Smooth muscle cell (in vitro differentiated cells): ENCODE measurements around the gene MZB1. TPM values are rescaled to one million over a fixed set of nuclear protein-coding genes. Genes with fewer than 3 reads are reported as not detected.

Source experiments
- DNase-seq: peaks from one replicate; lab custom pipeline; 2025; ENCODE audit not compliant: unreplicated experiment; lab: John Stamatoyannopoulos, UW
- H2AFZ ChIP-seq: fragments of 200-600 bp; sonication (generic); 2 replicates; pipeline ENCODE4 v1.6.0; 2016; ENCODE audit warnings: antibody characterized with exemption, low read depth, mild to moderate bottlenecking
- H3F3A ChIP-seq: fragments of 200-600 bp; sonication (generic); 2 replicates; pipeline ENCODE4 v1.6.0; 2017; ENCODE audit warnings: antibody characterized with exemption, low read depth
- H3K27ac ChIP-seq: fragments of 200-600 bp; sonication (generic); 2 replicates; pipeline ENCODE4 v1.5.1; 2016; ENCODE audit warnings: low read depth, mild to moderate bottlenecking
- H3K27me3 ChIP-seq: fragments of 200-600 bp; sonication (generic); 2 replicates; pipeline ENCODE4 v1.6.1; 2016; ENCODE audit warnings: low read depth, mild to moderate bottlenecking
- H3K36me3 ChIP-seq: fragments of 200-600 bp; sonication (generic); 2 replicates; pipeline ENCODE4 v1.5.1; 2016; ENCODE audit warnings: low read depth
- H3K4me1 ChIP-seq: fragments of 200-600 bp; sonication (generic); 2 replicates; pipeline ENCODE4 v1.5.1; 2016; ENCODE audit warnings: low read depth
- H3K4me2 ChIP-seq: fragments of 200-600 bp; sonication (generic); 2 replicates; pipeline ENCODE4 v1.6.0; 2016; ENCODE audit warnings: mild to moderate bottlenecking
- H3K4me3 ChIP-seq: fragments of 200-600 bp; sonication (generic); 2 replicates; pipeline ENCODE4 v1.5.1; 2016; ENCODE audit warnings: mild to moderate bottlenecking
- H3K79me2 ChIP-seq: fragments of 200-600 bp; sonication (generic); 2 replicates; pipeline ENCODE4 v1.6.0; 2016; ENCODE audit warnings: low read depth, mild to moderate bottlenecking
- H3K9ac ChIP-seq: fragments of 200-600 bp; sonication (generic); 2 replicates; pipeline ENCODE4 v1.6.0; 2016; ENCODE audit warnings: low read depth
- H3K9me3 ChIP-seq: fragments of 200-600 bp; sonication (generic); replicated peaks from 2 replicates; pipeline ENCODE4 v1.5.1; 2016; ENCODE audit warnings: low read depth
- H4K20me1 ChIP-seq: fragments of 200-600 bp; sonication (generic); 2 replicates; pipeline ENCODE4 v1.6.0; 2016; ENCODE audit warnings: low read depth
- CTCF ChIP-seq: fragments of 200-600 bp; sonication (generic); IDR thresholded peaks from 2 replicates; pipeline ENCODE4 v1.5.1; 2017; ENCODE audit warnings: borderline replicate concordance, mild to moderate bottlenecking, antibody characterized with exemption; ENCODE audit not compliant: insufficient read depth, poor library complexity, severe bottlenecking
- WGBS: methylation state at CpG from one replicate; pipeline ENCODE4 v1.1.7; 2016; ENCODE audit warnings: low lambda C conversion rate; 5-methylcytosine and 5-hydroxymethylcytosine counted together
- polyA plus RNA-seq: library from polyadenylated mRNA; unstranded; fragments of >200 nt; fragmentation: Nextera tagmentation; extraction: Ambion mirVana; gene quantifications from 2 replicates; pipeline ENCODE4 v1.2.1, GENCODE V29; 2016
- total RNA-seq: library from RNA; depleted of rRNA; stranded (reverse); fragments of >200 nt; gene quantifications from 2 replicates; pipeline ENCODE4 v1.2.3, GENCODE V29; 2014

The MZB1 gene
- total and polyA plus RNA-seq, 2 experiments from 2014 or later = 0.19 TPM; not detected in 1

DNA sequence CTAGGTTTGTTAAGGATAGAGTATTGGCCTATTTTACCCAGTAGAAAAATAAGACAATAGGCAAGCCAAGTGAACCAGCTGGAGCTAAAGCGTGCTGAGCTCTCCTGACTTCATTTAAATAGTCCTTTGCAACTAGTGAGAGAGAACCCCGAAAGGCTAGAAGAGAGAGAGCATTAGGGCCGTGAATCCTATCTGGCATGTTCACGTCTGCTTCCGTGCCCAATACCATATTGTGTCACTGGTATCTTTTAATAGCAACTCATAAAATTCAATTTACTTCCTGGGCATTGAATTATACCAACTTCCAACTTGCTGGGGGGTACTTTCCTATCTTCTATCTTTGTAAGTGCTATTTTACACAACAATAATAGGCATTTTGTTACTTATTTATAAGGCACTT, 35.8 kb upstream of the MZB1 start:
- Histone ChIP-seq H4K20me1 (no peaks in the 10 kb centered on the region), H3K4me1 (peaks cover 2% of the 10 kb centered on the region), H3K36me3 (no peaks in the 10 kb centered on the region), H3K27me3 (no peaks in the 10 kb centered on the region), H2AFZ (no peak overlapping the region), H3K4me3 (no peak overlapping the region), H3K9me3 (no peaks in the 10 kb centered on the region), H3F3A (peaks cover 4% of the 10 kb centered on the region), H3K79me2 (no peaks in the 10 kb centered on the region), H3K9ac (no peak overlapping the region), H3K4me2 (no peak overlapping the region), H3K27ac (no peak overlapping the region)
- TF ChIP-seq CTCF = no peak
- no peak for DNase-seq
- WGBS = 84% methylated on average over 5 of the region's 5 CpGs

DNA sequence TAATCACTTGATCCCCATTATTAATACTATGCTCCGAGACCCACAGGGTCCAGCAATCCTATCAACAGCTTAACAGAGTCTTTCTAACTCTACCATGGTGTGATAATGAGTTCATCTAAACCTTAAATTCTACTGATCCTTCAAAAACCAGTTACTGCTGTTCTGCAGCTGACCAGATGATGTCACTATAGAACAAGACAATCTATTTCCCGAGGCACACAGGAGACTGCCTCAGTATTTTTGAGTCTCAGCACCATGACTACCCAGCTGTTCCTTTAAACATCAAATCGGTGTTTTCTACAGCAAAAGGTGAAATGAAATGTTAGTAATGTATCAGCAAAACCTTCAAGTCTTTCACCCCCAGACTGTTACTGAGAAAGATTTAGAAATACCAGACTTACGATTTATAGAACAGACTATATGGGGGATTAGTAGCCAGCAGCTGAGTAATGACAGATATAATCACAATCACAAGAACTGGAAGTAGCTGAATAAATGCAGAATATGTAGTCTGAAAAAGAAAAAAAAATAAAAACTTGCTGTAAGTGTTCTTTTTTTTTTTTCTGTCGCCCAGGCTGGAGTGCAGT, 32.7 kb upstream of the MZB1 start:
- 49% methylated on average over 5 of the region's 5 CpGs for WGBS
- Histone ChIP-seq H4K20me1 (no peaks in the 10 kb centered on the region), H3K9ac (no peak overlapping the region), H3K9me3 (no peaks in the 10 kb centered on the region), H2AFZ (no peak overlapping the region), H3K27ac (no peak overlapping the region), H3K36me3 (no peaks in the 10 kb centered on the region), H3F3A (peaks cover 4% of the 10 kb centered on the region), H3K4me1 (peaks cover 17% of the 10 kb centered on the region), H3K79me2 (no peaks in the 10 kb centered on the region), H3K4me3 (no peak overlapping the region), H3K4me2 (no peak overlapping the region), H3K27me3 (no peaks in the 10 kb centered on the region)
- TF ChIP-seq CTCF = peak; percentile 87
- no peak for DNase-seq

GRCh38 chr5:139419226-139420192, 29.8 kb upstream of the MZB1 start:
- DNase-seq = no peak
- no peak overlapping the region for H3K4me3 ChIP-seq
- H3K9ac ChIP-seq = no peak overlapping the region
- no peaks in the 10 kb centered on the region for H3F3A ChIP-seq
- no peaks in the 10 kb centered on the region for H3K27me3 ChIP-seq
- no peaks in the 10 kb centered on the region for H3K9me3 ChIP-seq
- no peak overlapping the region for H2AFZ ChIP-seq
- no peak for TF ChIP-seq CTCF
- WGBS = 92% methylated on average over 9 of the region's 9 CpGs
- H3K79me2 ChIP-seq = no peaks in the 10 kb centered on the region
- no peak overlapping the region for H3K4me2 ChIP-seq
- H3K4me1 ChIP-seq = peaks cover 17% of the 10 kb centered on the region
- no peak overlapping the region for H3K27ac ChIP-seq
- H3K36me3 ChIP-seq = no peaks in the 10 kb centered on the region
- no peaks in the 10 kb centered on the region for H4K20me1 ChIP-seq
